Measurements from ENCODE around the gene PTPRG. TPM values are rescaled to one million over a fixed set of nuclear protein-coding genes. Genes with fewer than 3 reads are reported as not detected.

Gene PTPRG
- total and polyA plus RNA-seq, 10 of the 15 experiments (the other 5 are each of a cell fraction or from before 2014, with no cell fraction given) = 0.29 to 20.7 (median 1.4) TPM

DNA sequence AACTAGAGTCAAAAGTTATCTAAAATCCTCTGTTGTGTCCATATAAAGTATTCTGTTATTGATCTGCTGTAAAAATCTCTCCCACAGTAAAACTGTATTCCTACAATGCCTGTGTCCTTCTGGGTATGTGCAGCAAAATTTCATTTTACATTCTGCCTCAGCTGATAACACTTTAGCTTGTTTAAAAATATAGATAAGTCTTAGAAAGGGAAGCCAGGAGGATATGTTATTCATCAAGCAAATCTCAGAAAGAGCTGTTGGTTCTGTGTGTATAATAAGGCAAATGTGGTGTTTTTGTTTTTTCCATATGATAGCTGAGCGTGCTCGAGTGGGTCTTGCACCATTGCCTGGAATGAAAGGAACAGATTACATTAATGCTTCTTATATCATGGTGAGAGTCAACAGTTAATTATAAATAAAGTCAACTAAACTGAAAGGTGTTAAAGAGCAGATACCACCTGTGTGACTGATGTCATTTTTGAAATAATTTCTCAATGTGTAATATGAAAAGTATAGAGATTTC is 715.3 kb downstream of the PTPRG start:
- H3K36me3 ChIP-seq (ENCODE audit: control insufficient read depth in 2 of 2, insufficient read depth in 2 of 2, low read length in 1 of 2) = no peaks in the 10 kb centered on the region
- RAD21 ChIA-PET (ENCODE audit: unreplicated experiment) = no interaction called here

More for the DNA sequence above, 715.3 kb downstream of the PTPRG start:
- FAIRE-seq (no peak), DNase-seq (ENCODE audit: low read depth, low spot score) (no peak), ATAC-seq (no peak)
- H3K4me3 ChIP-seq = no peak overlapping the region
- in situ Hi-C loops (cut with MboI) (no loop called here), intact Hi-C loops (cut with micrococcal nuclease; ENCODE audit: unreplicated experiment) (no loop called here)
- 0% methylated on average over 2 of the region's 2 CpGs for WGBS (ENCODE audit: insufficient coverage, insufficient replicate concordance, low lambda C conversion rate, missing lambda C conversion rate)
- no peaks in the 10 kb centered on the region for H3K9me3 ChIP-seq (replicated peaks; ENCODE audit: control insufficient read depth, insufficient read depth, low read length)
- H3K79me2 ChIP-seq (ENCODE audit: control insufficient read depth, insufficient read depth, low read length) = no peaks in the 10 kb centered on the region
- H3K27ac ChIP-seq (ENCODE audit: control insufficient read depth, insufficient read depth) = no peak overlapping the region
- no peak overlapping the region for H3K4me2 ChIP-seq (ENCODE audit: control insufficient read depth, insufficient read depth)
- CTCF ChIA-PET = interaction anchor here (0.8 to 1.6 kb wide), 4 partner anchors 8 to 72 kb away, joined by 3 to 4 read pairs (median 4); no protein-coding TSS in a partner anchor
- H3K4me1 ChIP-seq (ENCODE audit: control insufficient read depth, insufficient read depth, low read length) = no peaks in the 10 kb centered on the region
- no peaks in the 10 kb centered on the region for H3K27me3 ChIP-seq (replicated peaks in 1 of 2; ENCODE audit: control insufficient read depth in 2 of 2, insufficient read depth in 2 of 2, low read length in 1 of 2)
- no peaks in the 10 kb centered on the region for H4K20me1 ChIP-seq (ENCODE audit: control insufficient read depth, insufficient read depth)
- TF ChIP-seq HDAC6 (IDR thresholded peaks at IDR 0.05; ENCODE audit: unreplicated experiment) (no peak), ZZZ3 (IDR thresholded peaks at IDR 0.05; ENCODE audit: control insufficient read depth, insufficient read length, low read depth) (no peak), POLR2A (IDR thresholded peaks at IDR 0.05; ENCODE audit: low read depth, low read length) (no peak), TARDBP (IDR thresholded peaks at IDR 0.05; ENCODE audit: borderline replicate concordance) (no peak), IKZF1 (conservative IDR thresholded peaks at IDR 0.05) (no peak), STAT3 (IDR thresholded peaks at IDR 0.05; ENCODE audit: low read depth, low read length) (no peak), MEF2A (IDR thresholded peaks at IDR 0.05; ENCODE audit: insufficient read depth, low read depth, low read length) (no peak), SIN3A (IDR thresholded peaks at IDR 0.05; ENCODE audit: low read depth, low read length) (no peak), POLR2AphosphoS5 (IDR thresholded peaks at IDR 0.05; ENCODE audit: low read length) (no peak), ZNF217 (IDR thresholded peaks at IDR 0.05) (no peak), RBBP5 (conservative IDR thresholded peaks at IDR 0.05) (no peak), LARP7 (IDR thresholded peaks at IDR 0.05) (no peak), EGR1 (IDR thresholded peaks at IDR 0.05; ENCODE audit: borderline replicate concordance in 1 of 2, low read depth in 2 of 2, low read length in 2 of 2) (no peak), RELA (IDR thresholded peaks at IDR 0.05; ENCODE audit: borderline replicate concordance, partially characterized antibody) (no peak), EED (IDR thresholded peaks at IDR 0.05; ENCODE audit: low read depth) (no peak), NFXL1 (IDR thresholded peaks at IDR 0.05; ENCODE audit: borderline replicate concordance) (no peak)
- TF ChIP-seq, protein P1, sequence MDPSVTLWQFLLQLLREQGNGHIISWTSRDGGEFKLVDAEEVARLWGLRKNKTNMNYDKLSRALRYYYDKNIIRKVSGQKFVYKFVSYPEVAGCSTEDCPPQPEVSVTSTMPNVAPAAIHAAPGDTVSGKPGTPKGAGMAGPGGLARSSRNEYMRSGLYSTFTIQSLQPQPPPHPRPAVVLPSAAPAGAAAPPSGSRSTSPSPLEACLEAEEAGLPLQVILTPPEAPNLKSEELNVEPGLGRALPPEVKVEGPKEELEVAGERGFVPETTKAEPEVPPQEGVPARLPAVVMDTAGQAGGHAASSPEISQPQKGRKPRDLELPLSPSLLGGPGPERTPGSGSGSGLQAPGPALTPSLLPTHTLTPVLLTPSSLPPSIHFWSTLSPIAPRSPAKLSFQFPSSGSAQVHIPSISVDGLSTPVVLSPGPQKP (IDR thresholded peaks at IDR 0.05; ENCODE audit: low read depth, low read length) = no peak
- TF ChIP-seq, protein P2, sequence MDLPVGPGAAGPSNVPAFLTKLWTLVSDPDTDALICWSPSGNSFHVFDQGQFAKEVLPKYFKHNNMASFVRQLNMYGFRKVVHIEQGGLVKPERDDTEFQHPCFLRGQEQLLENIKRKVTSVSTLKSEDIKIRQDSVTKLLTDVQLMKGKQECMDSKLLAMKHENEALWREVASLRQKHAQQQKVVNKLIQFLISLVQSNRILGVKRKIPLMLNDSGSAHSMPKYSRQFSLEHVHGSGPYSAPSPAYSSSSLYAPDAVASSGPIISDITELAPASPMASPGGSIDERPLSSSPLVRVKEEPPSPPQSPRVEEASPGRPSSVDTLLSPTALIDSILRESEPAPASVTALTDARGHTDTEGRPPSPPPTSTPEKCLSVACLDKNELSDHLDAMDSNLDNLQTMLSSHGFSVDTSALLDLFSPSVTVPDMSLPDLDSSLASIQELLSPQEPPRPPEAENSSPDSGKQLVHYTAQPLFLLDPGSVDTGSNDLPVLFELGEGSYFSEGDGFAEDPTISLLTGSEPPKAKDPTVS (IDR thresholded peaks at IDR 0.05; ENCODE audit: low read depth, low read length) = no peak
- TF ChIP-seq, protein P3, sequence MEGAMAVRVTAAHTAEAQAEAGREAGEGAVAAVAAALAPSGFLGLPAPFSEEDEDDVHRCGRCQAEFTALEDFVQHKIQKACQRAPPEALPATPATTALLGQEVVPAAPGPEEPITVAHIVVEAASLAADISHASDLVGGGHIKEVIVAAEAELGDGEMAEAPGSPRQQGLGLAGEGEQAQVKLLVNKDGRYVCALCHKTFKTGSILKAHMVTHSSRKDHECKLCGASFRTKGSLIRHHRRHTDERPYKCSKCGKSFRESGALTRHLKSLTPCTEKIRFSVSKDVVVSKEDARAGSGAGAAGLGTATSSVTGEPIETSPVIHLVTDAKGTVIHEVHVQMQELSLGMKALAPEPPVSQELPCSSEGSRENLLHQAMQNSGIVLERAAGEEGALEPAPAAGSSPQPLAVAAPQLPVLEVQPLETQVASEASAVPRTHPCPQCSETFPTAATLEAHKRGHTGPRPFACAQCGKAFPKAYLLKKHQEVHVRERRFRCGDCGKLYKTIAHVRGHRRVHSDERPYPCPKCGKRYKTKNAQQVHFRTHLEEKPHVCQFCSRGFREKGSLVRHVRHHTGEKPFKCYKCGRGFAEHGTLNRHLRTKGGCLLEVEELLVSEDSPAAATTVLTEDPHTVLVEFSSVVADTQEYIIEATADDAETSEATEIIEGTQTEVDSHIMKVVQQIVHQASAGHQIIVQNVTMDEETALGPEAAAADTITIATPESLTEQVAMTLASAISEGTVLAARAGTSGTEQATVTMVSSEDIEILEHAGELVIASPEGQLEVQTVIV (IDR thresholded peaks at IDR 0.05; ENCODE audit: borderline replicate concordance, partially characterized antibody) = no peak
- no peak overlapping the region for H3K9ac ChIP-seq (ENCODE audit: control insufficient read depth, insufficient read depth, low read length)
- POLR2A ChIA-PET = no interaction called here
- SMC1A ChIA-PET (ENCODE audit: uncharacterized antibody, unreplicated experiment) = no interaction called here
- BruUV-seq (replicated peaks) = no TSS peak
- H2AFZ ChIP-seq (ENCODE audit: control insufficient read depth, low read depth, low read length) = no peak overlapping the region
